LNCaP clone FGC (cell line): ENCODE data around the gene ANKRD18B.

Source experiments
- DNase-seq: peaks from one replicate; pipeline ENCODE4 v3.0.0-alpha.2; 2011; ENCODE audit warnings: low read depth
- H3K4me3 ChIP-seq: 2 replicates; pipeline ENCODE4 v1.5.1; 2011; ENCODE audit warnings: mild to moderate bottlenecking, low read depth, low read length, control low read depth
- TF ChIP-seq, protein P1 (sequence below): IDR thresholded peaks from 2 replicates; pipeline ENCODE4 v1.5.1; 2012; ENCODE audit warnings: mild to moderate bottlenecking; ENCODE audit not compliant: control insufficient read depth, insufficient read depth; ENCODE audit errors: extremely low read depth

The ANKRD18B gene

DNA sequence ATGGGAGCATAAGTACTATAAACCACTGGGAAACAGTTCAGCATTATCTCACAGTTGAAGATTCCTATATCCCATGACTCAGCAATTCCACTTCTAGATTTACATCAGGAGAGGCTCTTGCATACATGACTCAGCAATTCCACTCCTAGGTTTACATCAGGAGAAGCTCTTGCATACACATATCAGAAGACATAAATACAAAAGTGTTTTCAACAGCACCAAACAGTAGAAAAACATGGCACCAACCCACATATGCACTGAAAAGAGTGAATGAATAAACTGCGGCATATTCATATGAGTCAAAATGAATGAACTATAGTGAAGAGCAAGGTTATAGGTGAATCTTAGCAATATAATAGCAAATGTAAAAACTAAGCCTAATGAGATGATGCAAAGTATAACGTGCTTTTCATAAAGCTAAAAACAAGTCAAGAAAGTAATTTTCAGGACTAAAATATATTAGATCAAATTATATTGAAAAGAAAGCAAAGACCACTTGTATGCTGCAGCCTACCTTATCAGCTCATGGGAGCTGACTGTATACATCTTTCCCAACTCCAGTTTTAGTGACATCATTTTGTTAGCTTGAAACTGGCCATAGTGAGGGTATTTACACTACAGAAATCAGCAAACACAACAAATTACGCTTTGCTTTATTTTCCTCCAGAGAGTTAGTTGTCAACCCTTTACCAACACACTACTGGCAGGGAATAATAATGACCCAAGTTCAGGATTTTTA, 95.8 kb downstream of the ANKRD18B start:
- TF ChIP-seq, protein P1, sequence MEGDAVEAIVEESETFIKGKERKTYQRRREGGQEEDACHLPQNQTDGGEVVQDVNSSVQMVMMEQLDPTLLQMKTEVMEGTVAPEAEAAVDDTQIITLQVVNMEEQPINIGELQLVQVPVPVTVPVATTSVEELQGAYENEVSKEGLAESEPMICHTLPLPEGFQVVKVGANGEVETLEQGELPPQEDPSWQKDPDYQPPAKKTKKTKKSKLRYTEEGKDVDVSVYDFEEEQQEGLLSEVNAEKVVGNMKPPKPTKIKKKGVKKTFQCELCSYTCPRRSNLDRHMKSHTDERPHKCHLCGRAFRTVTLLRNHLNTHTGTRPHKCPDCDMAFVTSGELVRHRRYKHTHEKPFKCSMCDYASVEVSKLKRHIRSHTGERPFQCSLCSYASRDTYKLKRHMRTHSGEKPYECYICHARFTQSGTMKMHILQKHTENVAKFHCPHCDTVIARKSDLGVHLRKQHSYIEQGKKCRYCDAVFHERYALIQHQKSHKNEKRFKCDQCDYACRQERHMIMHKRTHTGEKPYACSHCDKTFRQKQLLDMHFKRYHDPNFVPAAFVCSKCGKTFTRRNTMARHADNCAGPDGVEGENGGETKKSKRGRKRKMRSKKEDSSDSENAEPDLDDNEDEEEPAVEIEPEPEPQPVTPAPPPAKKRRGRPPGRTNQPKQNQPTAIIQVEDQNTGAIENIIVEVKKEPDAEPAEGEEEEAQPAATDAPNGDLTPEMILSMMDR, result no peak
- H3K4me3 ChIP-seq, result no peak overlapping the region
- peak; percentile 49 for DNase-seq

DNA sequence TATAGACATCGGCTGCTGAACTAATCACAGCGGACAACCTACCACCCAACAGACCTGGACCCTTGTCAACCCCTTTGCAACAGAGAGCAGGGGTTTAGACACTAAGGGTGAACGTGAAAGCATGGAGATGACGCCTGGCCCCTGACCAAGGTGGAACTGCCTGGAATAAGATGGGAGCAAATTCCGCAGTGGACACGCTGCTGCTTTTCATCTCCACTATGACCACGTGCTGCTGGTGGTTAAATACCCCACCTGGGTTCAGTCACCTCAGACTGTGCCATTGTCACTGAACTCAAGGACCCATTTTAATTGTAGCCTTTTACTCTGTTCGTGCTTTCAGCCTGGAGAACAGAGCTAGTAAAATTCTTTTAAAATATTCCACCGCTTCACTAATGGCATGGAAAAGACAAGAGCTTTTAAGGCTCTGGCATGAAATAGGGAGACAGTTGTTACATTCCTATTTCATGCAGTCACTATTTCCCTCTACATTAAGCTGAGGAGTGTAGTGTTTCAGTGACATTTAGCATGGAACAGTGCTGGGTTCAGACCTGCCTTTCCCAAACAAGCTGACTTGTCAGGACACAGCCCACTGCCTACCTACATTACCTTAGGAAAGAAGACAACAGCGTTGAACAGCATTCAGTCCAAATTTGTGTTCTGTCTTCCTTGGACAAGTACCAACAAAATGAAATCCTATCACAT, 96.8 kb downstream of the ANKRD18B start:
- no peak for DNase-seq
- TF ChIP-seq, protein P1, result no peak

More for the DNA sequence above, 96.8 kb downstream of the ANKRD18B start:
- H3K4me3 ChIP-seq, result no peak overlapping the region
